Measurements from ENCODE around the gene TNKS1BP1.

Gene TNKS1BP1

GRCh38 chr11:57273448-57274058 is 51.2 kb downstream of the TNKS1BP1 start:
- Histone ChIP-seq H3K9ac (ENCODE audit: low read length in 5 of 5) (no peak overlapping the region), H3K36me3 (ENCODE audit: control insufficient read depth in 5 of 5, insufficient read depth in 5 of 5, low read length in 5 of 5) (no peaks in the 10 kb centered on the region), H3K9me3 (ENCODE audit: control insufficient read depth in 5 of 5, low read length in 5 of 5) (peaks cover 0 to 11% (median 7%) of the 10 kb centered on the region in 5 donors), H3K4me1 (ENCODE audit: control insufficient read depth in 5 of 5, insufficient read depth in 5 of 5, low read length in 5 of 5) (peaks cover 5 to 53% (median 17%) of the 10 kb centered on the region in 5 donors), H3K27ac (ENCODE audit: low read depth, low read length) (no peak overlapping the region), H3K27me3 (ENCODE audit: control insufficient read depth in 5 of 5, insufficient read depth in 4 of 5, low read length in 5 of 5) (no peaks in the 10 kb centered on the region), H3K4me3 (ENCODE audit: low read depth in 1 of 5, low read length in 5 of 5) (no peak overlapping the region)

GRCh38 chr11:57269571-57270021 is 55.2 kb downstream of the TNKS1BP1 start:
- Histone ChIP-seq H3K27me3 (ENCODE audit: control insufficient read depth in 5 of 5, insufficient read depth in 4 of 5, low read length in 5 of 5) (no peaks in the 10 kb centered on the region), H3K4me1 (ENCODE audit: control insufficient read depth in 5 of 5, insufficient read depth in 5 of 5, low read length in 5 of 5) (peaks cover 0 to 21% (median 3%) of the 10 kb centered on the region in 5 donors), H3K27ac (ENCODE audit: low read depth, low read length) (no peak overlapping the region)

GRCh38 chr11:57266157-57266556 is 58.6 kb downstream of the TNKS1BP1 start:
- Histone ChIP-seq H3K9ac (ENCODE audit: low read length in 5 of 5) (no peak overlapping the region), H3K4me3 (ENCODE audit: low read depth in 1 of 5, low read length in 5 of 5) (no peak overlapping the region), H3K27me3 (ENCODE audit: control insufficient read depth in 5 of 5, insufficient read depth in 4 of 5, low read length in 5 of 5) (no peaks in the 10 kb centered on the region), H3K36me3 (ENCODE audit: control insufficient read depth in 5 of 5, insufficient read depth in 5 of 5, low read length in 5 of 5) (no peaks in the 10 kb centered on the region), H3K27ac (ENCODE audit: low read depth, low read length) (no peak overlapping the region), H3K4me1 (ENCODE audit: control insufficient read depth in 5 of 5, insufficient read depth in 5 of 5, low read length in 5 of 5) (peaks cover 0 to 25% (median 3%) of the 10 kb centered on the region in 5 donors), H3K9me3 (ENCODE audit: control insufficient read depth in 5 of 5, low read length in 5 of 5) (no peaks in the 10 kb centered on the region)

More at GRCh38 chr11:57269571-57270021, 55.2 kb downstream of the TNKS1BP1 start:
- H3K9me3 ChIP-seq (ENCODE audit: control insufficient read depth in 5 of 5, low read length in 5 of 5), result peaks cover 0 to 11% (median 7%) of the 10 kb centered on the region in 5 donors
- no peak overlapping the region for H3K4me3 ChIP-seq (ENCODE audit: low read depth in 1 of 5, low read length in 5 of 5)
- no peaks in the 10 kb centered on the region for H3K36me3 ChIP-seq (ENCODE audit: control insufficient read depth in 5 of 5, insufficient read depth in 5 of 5, low read length in 5 of 5)
- H3K9ac ChIP-seq (ENCODE audit: low read length in 5 of 5), result no peak overlapping the region

- peaks cover 0 to 3% (median 0%) of the 10 kb centered on the region in 5 donors for H3K9me3 ChIP-seq (ENCODE audit: control insufficient read depth in 5 of 5, low read length in 5 of 5)
- H3K4me1 ChIP-seq (ENCODE audit: control insufficient read depth in 5 of 5, insufficient read depth in 5 of 5, low read length in 5 of 5), result peaks cover 0 to 3% (median 0%) of the 10 kb centered on the region in 5 donors
- H3K27ac ChIP-seq (ENCODE audit: low read depth, low read length), result no peak overlapping the region
- no peak overlapping the region for H3K9ac ChIP-seq (ENCODE audit: low read length in 5 of 5)
- no peaks in the 10 kb centered on the region for H3K36me3 ChIP-seq (ENCODE audit: control insufficient read depth in 5 of 5, insufficient read depth in 5 of 5, low read length in 5 of 5)
- no peak overlapping the region for H3K4me3 ChIP-seq (ENCODE audit: low read depth in 1 of 5, low read length in 5 of 5)
- no peaks in the 10 kb centered on the region for H3K27me3 ChIP-seq (ENCODE audit: control insufficient read depth in 5 of 5, insufficient read depth in 4 of 5, low read length in 5 of 5)
Observed at GRCh38 chr11:57263351-57263750, 61.4 kb downstream of the TNKS1BP1 start.

- Histone ChIP-seq H3K4me3 (ENCODE audit: low read depth in 1 of 5, low read length in 5 of 5) (no peak overlapping the region), H3K36me3 (ENCODE audit: control insufficient read depth in 5 of 5, insufficient read depth in 5 of 5, low read length in 5 of 5) (no peaks in the 10 kb centered on the region), H3K9me3 (ENCODE audit: control insufficient read depth in 5 of 5, low read length in 5 of 5) (peaks cover 0 to 4% (median under 1%) of the 10 kb centered on the region in 5 donors), H3K27ac (ENCODE audit: low read depth, low read length) (no peak overlapping the region), H3K4me1 (ENCODE audit: control insufficient read depth in 5 of 5, insufficient read depth in 5 of 5, low read length in 5 of 5) (peaks cover 0 to 3% (median 0%) of the 10 kb centered on the region in 5 donors), H3K9ac (ENCODE audit: low read length in 5 of 5) (no peak overlapping the region), H3K27me3 (ENCODE audit: control insufficient read depth in 5 of 5, insufficient read depth in 4 of 5, low read length in 5 of 5) (no peaks in the 10 kb centered on the region)
Observed at GRCh38 chr11:57262157-57262556, 62.6 kb downstream of the TNKS1BP1 start.

GRCh38 chr11:57260937-57261783 is 63.6 kb downstream of the TNKS1BP1 start:
- Histone ChIP-seq H3K27ac (ENCODE audit: low read depth, low read length) (no peak overlapping the region), H3K4me3 (ENCODE audit: low read depth in 1 of 5, low read length in 5 of 5) (no peak overlapping the region), H3K27me3 (ENCODE audit: control insufficient read depth in 5 of 5, insufficient read depth in 4 of 5, low read length in 5 of 5) (no peaks in the 10 kb centered on the region), H3K4me1 (ENCODE audit: control insufficient read depth in 5 of 5, insufficient read depth in 5 of 5, low read length in 5 of 5) (peaks cover 0 to 3% (median 0%) of the 10 kb centered on the region in 5 donors), H3K36me3 (ENCODE audit: control insufficient read depth in 5 of 5, insufficient read depth in 5 of 5, low read length in 5 of 5) (no peaks in the 10 kb centered on the region), H3K9ac (ENCODE audit: low read length in 5 of 5) (no peak overlapping the region), H3K9me3 (ENCODE audit: control insufficient read depth in 5 of 5, low read length in 5 of 5) (peaks cover 4 to 11% (median 4%) of the 10 kb centered on the region in 5 donors)

- Histone ChIP-seq H3K36me3 (ENCODE audit: control insufficient read depth in 5 of 5, insufficient read depth in 5 of 5, low read length in 5 of 5) (no peaks in the 10 kb centered on the region), H3K9me3 (ENCODE audit: control insufficient read depth in 5 of 5, low read length in 5 of 5) (peaks cover 4 to 11% (median 4%) of the 10 kb centered on the region in 5 donors), H3K27me3 (ENCODE audit: control insufficient read depth in 5 of 5, insufficient read depth in 4 of 5, low read length in 5 of 5) (no peaks in the 10 kb centered on the region), H3K4me1 (ENCODE audit: control insufficient read depth in 5 of 5, insufficient read depth in 5 of 5, low read length in 5 of 5) (peaks cover 0 to 10% (median 8%) of the 10 kb centered on the region in 5 donors), H3K27ac (ENCODE audit: low read depth, low read length) (no peak overlapping the region), H3K9ac (ENCODE audit: low read length in 5 of 5) (no peak overlapping the region), H3K4me3 (ENCODE audit: low read depth in 1 of 5, low read length in 5 of 5) (no peak overlapping the region)
Observed at GRCh38 chr11:57256119-57256518, 68.6 kb downstream of the TNKS1BP1 start.

GRCh38 chr11:57255618-57256017 is 69.1 kb downstream of the TNKS1BP1 start:
- no peaks in the 10 kb centered on the region for H3K27me3 ChIP-seq (ENCODE audit: control insufficient read depth in 5 of 5, insufficient read depth in 4 of 5, low read length in 5 of 5)

GRCh38 chr11:57254631-57255030 is 70.1 kb downstream of the TNKS1BP1 start:
- Histone ChIP-seq H3K9ac (ENCODE audit: low read length in 5 of 5) (no peak overlapping the region), H3K4me3 (ENCODE audit: low read depth in 1 of 5, low read length in 5 of 5) (no peak overlapping the region), H3K27ac (ENCODE audit: low read depth, low read length) (no peak overlapping the region), H3K9me3 (ENCODE audit: control insufficient read depth in 5 of 5, low read length in 5 of 5) (peaks cover 4 to 11% (median 4%) of the 10 kb centered on the region in 5 donors), H3K27me3 (ENCODE audit: control insufficient read depth in 5 of 5, insufficient read depth in 4 of 5, low read length in 5 of 5) (no peaks in the 10 kb centered on the region), H3K36me3 (ENCODE audit: control insufficient read depth in 5 of 5, insufficient read depth in 5 of 5, low read length in 5 of 5) (no peaks in the 10 kb centered on the region), H3K4me1 (ENCODE audit: control insufficient read depth in 5 of 5, insufficient read depth in 5 of 5, low read length in 5 of 5) (peaks cover 0 to 21% (median 14%) of the 10 kb centered on the region in 5 donors)

More at GRCh38 chr11:57255618-57256017, 69.1 kb downstream of the TNKS1BP1 start:
- no peaks in the 10 kb centered on the region for H3K36me3 ChIP-seq (ENCODE audit: control insufficient read depth in 5 of 5, insufficient read depth in 5 of 5, low read length in 5 of 5)
- H3K9me3 ChIP-seq (ENCODE audit: control insufficient read depth in 5 of 5, low read length in 5 of 5), result peaks cover 4 to 11% (median 4%) of the 10 kb centered on the region in 5 donors
- no peak overlapping the region for H3K4me3 ChIP-seq (ENCODE audit: low read depth in 1 of 5, low read length in 5 of 5)
- no peak overlapping the region for H3K27ac ChIP-seq (ENCODE audit: low read depth, low read length)
- peaks cover 0 to 15% (median 13%) of the 10 kb centered on the region in 5 donors for H3K4me1 ChIP-seq (ENCODE audit: control insufficient read depth in 5 of 5, insufficient read depth in 5 of 5, low read length in 5 of 5)
- H3K9ac ChIP-seq (ENCODE audit: low read length in 5 of 5), result no peak overlapping the region
